IMR-90 (cell line): ENCODE measurements around the gene COL17A1. TPM values are rescaled to one million over a fixed set of nuclear protein-coding genes. Genes with fewer than 3 reads are reported as not detected.

Experiments
- ATAC-seq: fragments of 200-7000 bp; cut with Tn5 transposase; 2 replicates; pipeline ENCODE4 v1.9.1; 2020; ENCODE audit warnings: low read depth, mild to moderate bottlenecking, moderate library complexity
- BruUV-seq: library from RNA; stranded (reverse); fragments of 400-500 nt; replicated peaks from 2 replicates; lab custom pipeline; 2021; lab: Mats Ljungman, UMichigan
- CTCF ChIA-PET: fragments of 300-600 bp; formaldehyde crosslinking; extraction: SDS; loops from one replicate; lab custom pipeline; 2021; ENCODE audit warnings: antibody characterized with exemption; lab: Yijun Ruan, JAX
- POLR2A ChIA-PET: fragments of 300-600 bp; sonication (Branson Sonifier 250); formaldehyde crosslinking; loops from one replicate; lab custom pipeline; 2022; ENCODE audit warnings: antibody characterized with exemption; ENCODE audit not compliant: unreplicated experiment; lab: Charles Lee
- DNase-seq: peaks from one replicate; pipeline ENCODE4 v3.0.0; 2013
- H2AFZ ChIP-seq: replicated peaks from 2 replicates; pipeline ENCODE3; 2013; ENCODE audit warnings: low read length, mild to moderate bottlenecking; ENCODE audit not compliant: poor library complexity
- H2AK5ac ChIP-seq: 2 replicates; pipeline ENCODE4 v1.6.1; 2013; ENCODE audit warnings: low read depth, low read length, inconsistent platforms
- H2AK9ac ChIP-seq: replicated peaks from 2 replicates; pipeline ENCODE3; 2013; ENCODE audit warnings: mild to moderate bottlenecking, low read depth, low read length, moderate library complexity; ENCODE audit not compliant: poor library complexity
- H2BK120ac ChIP-seq: 2 replicates; pipeline ENCODE4 v1.6.1; 2013; ENCODE audit warnings: low read depth, low read length, inconsistent platforms
- H2BK15ac ChIP-seq: 3 replicates; pipeline ENCODE4 v1.6.1; 2013; ENCODE audit warnings: low read depth, low read length, inconsistent platforms
- H2BK20ac ChIP-seq: 2 replicates; pipeline ENCODE4 v1.6.1; 2013; ENCODE audit warnings: low read depth, mild to moderate bottlenecking, inconsistent platforms, low read length, moderate library complexity
- H2BK5ac ChIP-seq: 2 replicates; pipeline ENCODE4 v1.6.1; 2013; ENCODE audit warnings: mild to moderate bottlenecking, low read depth, low read length, inconsistent platforms; ENCODE audit not compliant: poor library complexity, severe bottlenecking
- H3K14ac ChIP-seq: replicated peaks from 2 replicates; pipeline ENCODE4 v1.6.1; 2013; ENCODE audit warnings: low read depth, low read length, inconsistent platforms
- H3K18ac ChIP-seq: 2 replicates; pipeline ENCODE4 v1.6.1; 2013; ENCODE audit warnings: low read depth, low read length, control low read depth
- H3K23ac ChIP-seq: 2 replicates; pipeline ENCODE4 v1.6.1; 2013; ENCODE audit warnings: low read depth, low read length, inconsistent platforms
- H3K27ac ChIP-seq: 2 replicates; pipeline ENCODE4 v1.5.1; 2013; ENCODE audit warnings: mild to moderate bottlenecking, control low read depth, low read length; ENCODE audit not compliant: insufficient read depth
- H3K27me3 ChIP-seq: 2 replicates; pipeline ENCODE4 v1.6.1; 2013; ENCODE audit warnings: low read length; ENCODE audit not compliant: control insufficient read depth, insufficient read depth
- H3K36me3 ChIP-seq: 2 replicates; pipeline ENCODE4 v1.6.1; 2013; ENCODE audit warnings: low read length, mixed read lengths; ENCODE audit not compliant: control insufficient read depth, insufficient read depth
- H3K4ac ChIP-seq: 2 replicates; pipeline ENCODE4 v1.6.1; 2013; ENCODE audit warnings: low read depth, low read length, inconsistent platforms
- H3K4me1 ChIP-seq: 2 replicates; pipeline ENCODE4 v1.6.1; 2013; ENCODE audit warnings: low read length, mixed read lengths; ENCODE audit not compliant: control insufficient read depth, insufficient read depth
- H3K4me2 ChIP-seq: 2 replicates; pipeline ENCODE4 v1.6.1; 2013; ENCODE audit warnings: low read depth, mild to moderate bottlenecking, control low read depth, low read length, moderate library complexity
- H3K4me3 ChIP-seq: 2 replicates; pipeline ENCODE4 v1.5.1; 2013; ENCODE audit warnings: low read depth, mild to moderate bottlenecking, control low read depth, low read length, moderate library complexity; ENCODE audit not compliant: insufficient read depth
- H3K56ac ChIP-seq: 2 replicates; pipeline ENCODE4 v1.6.1; 2013; ENCODE audit warnings: low read length, inconsistent platforms; ENCODE audit not compliant: insufficient read depth; ENCODE audit errors: extremely low read depth
- H3K79me1 ChIP-seq, 2 experiments: 2 replicates each; pipeline ENCODE4 v1.6.1; 2013; ENCODE audit warnings: low read length in 2 of 2, inconsistent platforms in 1 of 2, low read depth in 1 of 2
- H3K9ac ChIP-seq: 2 replicates; pipeline ENCODE4 v1.6.1; 2013; ENCODE audit warnings: low read depth, low read length, control low read depth
- H3K9me1 ChIP-seq: 2 replicates; pipeline ENCODE4 v1.6.1; 2013; ENCODE audit warnings: low read length, inconsistent platforms; ENCODE audit not compliant: insufficient read depth
- H3K9me3 ChIP-seq: 2 replicates; pipeline ENCODE4 v1.6.1; 2013; ENCODE audit warnings: low read length; ENCODE audit not compliant: control insufficient read depth, insufficient read depth
- H4K20me1 ChIP-seq: 2 replicates; pipeline ENCODE4 v1.6.1; 2013; ENCODE audit warnings: low read length, inconsistent platforms; ENCODE audit not compliant: insufficient read depth
- H4K5ac ChIP-seq: 2 replicates; pipeline ENCODE4 v1.6.1; 2013; ENCODE audit warnings: mild to moderate bottlenecking, low read depth, low read length, control low read depth
- H4K8ac ChIP-seq, 2 experiments: 2 replicates each; pipeline ENCODE4 v1.6.1; 2013; ENCODE audit warnings: low read depth in 2 of 2, low read length in 2 of 2, control low read depth in 1 of 2, inconsistent platforms in 1 of 2
- H4K91ac ChIP-seq: 2 replicates; pipeline ENCODE4 v1.6.1; 2013; ENCODE audit warnings: low read depth, low read length, inconsistent platforms; ENCODE audit not compliant: insufficient read depth
- CEBPB ChIP-seq: IDR thresholded peaks from 2 replicates; pipeline ENCODE4 v1.6.1; 2012; ENCODE audit warnings: low read depth, low read length, improper control_type of control experiment
- MAFK ChIP-seq: IDR thresholded peaks from 2 replicates; pipeline ENCODE4 v1.6.1; 2012; ENCODE audit warnings: low read depth, low read length, improper control_type of control experiment
- WGBS, 2 experiments: methylation state at CpG; one replicate each; pipeline versions ENCODE4 v1.1.5 to v1.1.7; 2013; ENCODE audit warnings: missing lambda C conversion rate in 2 of 2; ENCODE audit not compliant: insufficient read length in 1 of 2; ENCODE audit errors: extremely low coverage in 2 of 2; 5-methylcytosine and 5-hydroxymethylcytosine counted together
- dilution Hi-C: fragments of 300-500 bp; cut with HindIII; formaldehyde crosslinking; loops from one replicate; pipeline ENCODE4 v1.14.3; 2018; ENCODE audit warnings: low sequenced_read_pairs; ENCODE audit not compliant: unreplicated experiment
- in situ Hi-C: fragments of 300-500 bp; cut with MboI; formaldehyde crosslinking; loops from 3 replicates; pipeline ENCODE4 v1.14.3; 2019; ENCODE audit warnings: low sequenced_read_pairs, inconsistent platforms, mixed read lengths
- intact Hi-C: fragments of 100-400 bp; cut with micrococcal nuclease; formaldehyde crosslinking; loops from 2 replicates; pipeline ENCODE4 v1.10.0; 2022
- polyA plus RNA-seq, 3 experiments: library from polyadenylated mRNA; depleted of rRNA; stranded (reverse); fragments of >200 nt; gene quantifications; 2 replicates each; pipeline ENCODE4 v1.2.3, GENCODE V29; 2012; ENCODE audit warnings: low replicate concordance in 1 of 3
- total RNA-seq: library from RNA; depleted of rRNA; stranded (reverse); fragments of >200 nt; gene quantifications from 2 replicates; pipeline ENCODE4 v1.2.3, GENCODE V29; 2012

The COL17A1 gene
- total and polyA plus RNA-seq, 2 of the 4 experiments (the other 2 are of a cell fraction), result 0.14 to 0.18 TPM

- BruUV-seq, result no TSS peak
- H2AK5ac ChIP-seq, result no peak overlapping the region
- H2AK9ac ChIP-seq, result no peak overlapping the region
- H3K56ac ChIP-seq, result no peak overlapping the region
- DNase-seq (no peak), ATAC-seq (no peak)
- no peak overlapping the region for H3K4ac ChIP-seq
- H2BK15ac ChIP-seq, result no peak overlapping the region
- no peak overlapping the region for H3K18ac ChIP-seq
- H3K14ac ChIP-seq, result no peak overlapping the region
- intact Hi-C loops, result no loop called here
- no peak overlapping the region for H3K4me3 ChIP-seq
- no peak overlapping the region for H3K4me2 ChIP-seq
- no peak overlapping the region for H4K8ac ChIP-seq
- H3K9me1 ChIP-seq, result no peaks in the 10 kb centered on the region
- H4K91ac ChIP-seq, result no peak overlapping the region
- H3K27me3 ChIP-seq, result no peaks in the 10 kb centered on the region
- no peak overlapping the region for H2BK5ac ChIP-seq
- CTCF ChIA-PET, result interaction anchor here (0.5 kb wide), 1 partner anchor 44 kb away, joined by 3 read pairs; no protein-coding TSS in a partner anchor
- no peak overlapping the region for H3K27ac ChIP-seq
- H4K5ac ChIP-seq, result no peak overlapping the region
- dilution Hi-C loops, result no loop called here
- peaks cover 2% of the 10 kb centered on the region; the same call in 1 of the 2 replicates for H3K4me1 ChIP-seq
- no peak overlapping the region for H3K9ac ChIP-seq
- in situ Hi-C loops, result no loop called here
- no peaks in the 10 kb centered on the region for H4K20me1 ChIP-seq
- no peak overlapping the region for H2AFZ ChIP-seq
- TF ChIP-seq MAFK (no peak), CEBPB (no peak)
- no peak overlapping the region for H2BK20ac ChIP-seq
- no peaks in the 10 kb centered on the region for H3K36me3 ChIP-seq
- H3K9me3 ChIP-seq, result no peaks in the 10 kb centered on the region
- WGBS, 2 experiments, result no CpG with 5 or more reads among the region's 1 CpG
- no peak overlapping the region for H3K23ac ChIP-seq
- H2BK120ac ChIP-seq, result no peak overlapping the region
- H3K79me1 ChIP-seq, result no peaks in the 10 kb centered on the region
- POLR2A ChIA-PET, result no interaction called here
These were observed 27.8 kb upstream of the COL17A1 start for GRCh38 chr10:104113376-104113956.
